Measurements from ENCODE around the gene RDM1. TPM values are rescaled to one million over a fixed set of nuclear protein-coding genes. Genes with fewer than 3 reads are reported as not detected.
"Not testable (repeated sequence)": the region's sequence is repeated elsewhere in the genome, so short reads cannot be mapped to it uniquely, and the experiment has no call there.

Gene RDM1
- total RNA-seq, 2 donors from 2014 or later: 1.3 to 3.5 TPM

GRCh38 chr17:35949401-35949800, 18.8 kb upstream of the RDM1 start:
- DNase-seq (ENCODE audit: low spot score) (no peak), ATAC-seq (no peak)
- Mint-ChIP-seq H3K4me3 (no peak overlapping the region), H3K36me3 (no peaks in the 10 kb centered on the region), H3K9me3 (no peaks in the 10 kb centered on the region), H3K27ac (no peak overlapping the region), H3K27me3 (no peaks in the 10 kb centered on the region), H3K4me1 (ENCODE audit: low read depth in 2 of 2) (peaks cover 0 to 2% of the 10 kb centered on the region in 2 donors)

- Mint-ChIP-seq H3K9me3 (no peaks in the 10 kb centered on the region), H3K36me3 (no peaks in the 10 kb centered on the region), H3K4me1 (ENCODE audit: low read depth in 2 of 2) (peaks cover 0 to 5% of the 10 kb centered on the region in 2 donors), H3K27me3 (no peaks in the 10 kb centered on the region), H3K4me3 (no peak overlapping the region), H3K27ac (no peak overlapping the region)
- no peak for ATAC-seq
- DNase-seq (ENCODE audit: low spot score): no peak
These were observed 17.5 kb upstream of the RDM1 start for GRCh38 chr17:35948092-35948491.

- DNase-seq (ENCODE audit: low spot score) (peak; percentile 69), ATAC-seq (peak; percentile 83 to 84)
- Mint-ChIP-seq H3K9me3 (no peaks in the 10 kb centered on the region), H3K4me1 (ENCODE audit: low read depth in 2 of 2) (peaks cover 0 to 6% of the 10 kb centered on the region in 2 donors), H3K27me3 (no peaks in the 10 kb centered on the region), H3K27ac (no peak overlapping the region), H3K36me3 (no peaks in the 10 kb centered on the region), H3K4me3 (no peak overlapping the region)
These were observed 16.6 kb upstream of the RDM1 start for GRCh38 chr17:35947156-35947585.

- H3K4me1 Mint-ChIP-seq (ENCODE audit: low read depth in 2 of 2): peaks cover 4 to 6% of the 10 kb centered on the region in 2 donors
- H3K9me3 Mint-ChIP-seq: no peaks in the 10 kb centered on the region
- no peaks in the 10 kb centered on the region for H3K27me3 Mint-ChIP-seq
- DNase-seq (ENCODE audit: low spot score) (no peak), ATAC-seq (no peak)
- H3K36me3 Mint-ChIP-seq: no peaks in the 10 kb centered on the region
- H3K27ac Mint-ChIP-seq: no peak overlapping the region
- H3K4me3 Mint-ChIP-seq: no peak overlapping the region
These were observed 13.6 kb upstream of the RDM1 start for GRCh38 chr17:35944151-35944550.

GRCh38 chr17:35943537-35943936, 13.0 kb upstream of the RDM1 start, which contains the start of gene LYZL6:
LYZL6 (minus strand) TSS chr17:35943713; CDS start chr17:35939356, 4,357 bp downstream.
- DNase-seq (ENCODE audit: low spot score): no peak
- H3K27ac Mint-ChIP-seq: peak within 1 kb of the TSS in 1 of 2 donors; percentile 28

GRCh38 chr17:35942588-35943186, 12.1 kb upstream of the RDM1 start:
- Mint-ChIP-seq H3K4me1 (ENCODE audit: low read depth in 2 of 2) (peaks cover 4 to 9% of the 10 kb centered on the region in 2 donors), H3K27me3 (no peaks in the 10 kb centered on the region), H3K4me3 (no peak overlapping the region), H3K27ac (peak overlapping the region in 1 of 2 donors; percentile 28), H3K9me3 (no peaks in the 10 kb centered on the region), H3K36me3 (no peaks in the 10 kb centered on the region)
- ATAC-seq (no peak), DNase-seq (ENCODE audit: low spot score) (no peak)

More at GRCh38 chr17:35943537-35943936, 13.0 kb upstream of the RDM1 start, which contains the start of gene LYZL6:
- H3K4me1 Mint-ChIP-seq (ENCODE audit: low read depth in 2 of 2): peaks cover 4 to 9% of the 10 kb centered on the region in 2 donors
- H3K4me3 Mint-ChIP-seq: no peak within 1 kb of the TSS
- H3K36me3 Mint-ChIP-seq: no peaks in the 10 kb centered on the region
- H3K27me3 Mint-ChIP-seq: no peaks in the 10 kb centered on the region
- no peak for ATAC-seq
- H3K9me3 Mint-ChIP-seq: no peaks in the 10 kb centered on the region

- DNase-seq (ENCODE audit: low spot score); H3K27me3 Mint-ChIP-seq; H3K9me3 Mint-ChIP-seq; ATAC-seq; H3K4me3 Mint-ChIP-seq; H3K27ac Mint-ChIP-seq; H3K4me1 Mint-ChIP-seq (ENCODE audit: low read depth in 2 of 2); H3K36me3 Mint-ChIP-seq: not testable (repeated sequence)
These were observed 7.9 kb upstream of the RDM1 start for GRCh38 chr17:35938492-35938891.

GRCh38 chr17:35936063-35936462, 5.5 kb upstream of the RDM1 start:
- H3K4me3 Mint-ChIP-seq: no peak overlapping the region
- no peaks in the 10 kb centered on the region for H3K9me3 Mint-ChIP-seq
- DNase-seq (ENCODE audit: low spot score) (no peak), ATAC-seq (no peak)
- H3K27me3 Mint-ChIP-seq: no peaks in the 10 kb centered on the region
- H3K4me1 Mint-ChIP-seq (ENCODE audit: low read depth in 2 of 2): peaks cover 6 to 10% of the 10 kb centered on the region in 2 donors
- no peaks in the 10 kb centered on the region for H3K36me3 Mint-ChIP-seq
- H3K27ac Mint-ChIP-seq: no peak overlapping the region

- Mint-ChIP-seq H3K4me3 (no peak overlapping the region), H3K27ac (no peak overlapping the region), H3K27me3 (no peaks in the 10 kb centered on the region), H3K4me1 (ENCODE audit: low read depth in 2 of 2) (peaks cover 13 to 18% of the 10 kb centered on the region in 2 donors), H3K36me3 (no peaks in the 10 kb centered on the region), H3K9me3 (no peaks in the 10 kb centered on the region)
- DNase-seq (ENCODE audit: low spot score) (no peak), ATAC-seq (no peak)
These were observed 4.2 kb upstream of the RDM1 start for GRCh38 chr17:35934760-35935159.

- no peak for DNase-seq (ENCODE audit: low spot score)
- Mint-ChIP-seq H3K27ac (no peak overlapping the region), H3K36me3 (no peaks in the 10 kb centered on the region), H3K9me3 (no peaks in the 10 kb centered on the region), H3K27me3 (no peaks in the 10 kb centered on the region), H3K4me3 (no peak overlapping the region), H3K4me1 (ENCODE audit: low read depth in 2 of 2) (peaks cover 15 to 26% of the 10 kb centered on the region in 2 donors)
- no peak for ATAC-seq
These were observed 2.0 kb upstream of the RDM1 start for GRCh38 chr17:35932586-35932985.

GRCh38 chr17:35931794-35932425, 1.3 kb upstream of the RDM1 start:
- no peaks in the 10 kb centered on the region for H3K27me3 Mint-ChIP-seq
- no peaks in the 10 kb centered on the region for H3K9me3 Mint-ChIP-seq
- H3K4me1 Mint-ChIP-seq (ENCODE audit: low read depth in 2 of 2): peaks cover 15 to 26% of the 10 kb centered on the region in 2 donors
- no peaks in the 10 kb centered on the region for H3K36me3 Mint-ChIP-seq
- H3K27ac Mint-ChIP-seq: peak overlapping the region in 1 of 2 donors; percentile 74
- no peak for ATAC-seq
- H3K4me3 Mint-ChIP-seq: no peak overlapping the region
- no peak for DNase-seq (ENCODE audit: low spot score)

- Mint-ChIP-seq H3K9me3 (no peaks in the 10 kb centered on the region), H3K4me1 (ENCODE audit: low read depth in 2 of 2) (peaks cover 18 to 26% of the 10 kb centered on the region in 2 donors), H3K27ac (peak overlapping the region in 1 of 2 donors; percentile 11), H3K4me3 (no peak overlapping the region), H3K27me3 (no peaks in the 10 kb centered on the region), H3K36me3 (no peaks in the 10 kb centered on the region)
- DNase-seq (ENCODE audit: low spot score) (no peak), ATAC-seq (no peak)
These were observed 2.9 kb downstream of the RDM1 start for GRCh38 chr17:35927714-35928113.

GRCh38 chr17:35923609-35924114, 6.9 kb downstream of the RDM1 start:
- Mint-ChIP-seq H3K36me3 (no peaks in the 10 kb centered on the region), H3K27ac (peak overlapping the region in 1 of 2 donors; percentile 27)
- no peak for ATAC-seq

GRCh38 chr17:35920229-35920628, 10.3 kb downstream of the RDM1 start:
- Mint-ChIP-seq H3K27me3 (no peaks in the 10 kb centered on the region), H3K9me3 (no peaks in the 10 kb centered on the region), H3K4me1 (ENCODE audit: low read depth in 2 of 2) (peaks cover 34 to 41% of the 10 kb centered on the region in 2 donors), H3K4me3 (peak overlapping the region; percentile 55), H3K36me3 (no peaks in the 10 kb centered on the region), H3K27ac (peak overlapping the region; percentile 28 to 90)
- ATAC-seq: no peak
- DNase-seq (ENCODE audit: low spot score): no peak

More at GRCh38 chr17:35923609-35924114, 6.9 kb downstream of the RDM1 start:
- Mint-ChIP-seq H3K9me3 (no peaks in the 10 kb centered on the region), H3K27me3 (no peaks in the 10 kb centered on the region), H3K4me1 (ENCODE audit: low read depth in 2 of 2) (peaks cover 28 to 30% of the 10 kb centered on the region in 2 donors), H3K4me3 (no peak overlapping the region)
- no peak for DNase-seq (ENCODE audit: low spot score)
